Measurements from ENCODE around the gene HOXD1.

Gene HOXD1

DNA sequence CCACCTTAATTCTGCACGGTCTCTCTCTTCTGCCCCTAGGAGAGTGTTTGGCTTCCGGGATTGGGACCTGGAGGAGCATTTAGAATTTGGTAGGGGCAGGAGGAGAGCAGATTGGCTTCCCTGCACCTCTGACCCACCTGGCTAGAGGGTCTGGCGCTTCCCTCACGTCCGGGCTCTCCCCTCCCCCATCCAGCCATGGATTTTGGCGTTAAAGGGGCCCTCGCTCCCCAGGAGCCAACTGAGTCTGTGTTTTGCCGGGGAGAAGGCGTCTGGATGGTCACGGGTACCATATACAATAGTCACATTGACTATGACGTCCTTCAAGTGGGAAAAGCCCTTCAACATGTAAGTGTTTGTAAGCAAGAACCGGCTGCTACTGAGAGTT lies 24.8 kb upstream of the HOXD1 start:
- no peak overlapping the region for H3K4me3 ChIP-seq (ENCODE audit: low read length)
- DNase-seq (ENCODE audit: low read depth, low spot score) = no peak

GRCh38 chr2:176164201-176164600 lies 24.3 kb upstream of the HOXD1 start:
- no peak for DNase-seq (ENCODE audit: low read depth, low spot score)
- H3K4me3 ChIP-seq (ENCODE audit: low read length) = no peak overlapping the region

- no peak for DNase-seq (ENCODE audit: low read depth, low spot score)
- no peak overlapping the region for H3K4me3 ChIP-seq (ENCODE audit: low read length)
These were observed 23.7 kb upstream of the HOXD1 start for GRCh38 chr2:176164611-176165369.

- no peak for DNase-seq (ENCODE audit: low read depth, low spot score)
- no peak overlapping the region for H3K4me3 ChIP-seq (ENCODE audit: low read length)
These were observed 23.0 kb upstream of the HOXD1 start for GRCh38 chr2:176165370-176166050.

- no peak for DNase-seq (ENCODE audit: low read depth, low spot score)
- H3K4me3 ChIP-seq (ENCODE audit: low read length) = no peak overlapping the region
These were observed 22.2 kb upstream of the HOXD1 start for GRCh38 chr2:176166272-176166671.

- DNase-seq (ENCODE audit: low read depth, low spot score) = no peak
- H3K4me3 ChIP-seq (ENCODE audit: low read length) = no peak overlapping the region
These were observed 21.1 kb upstream of the HOXD1 start for GRCh38 chr2:176167398-176167797.

DNA sequence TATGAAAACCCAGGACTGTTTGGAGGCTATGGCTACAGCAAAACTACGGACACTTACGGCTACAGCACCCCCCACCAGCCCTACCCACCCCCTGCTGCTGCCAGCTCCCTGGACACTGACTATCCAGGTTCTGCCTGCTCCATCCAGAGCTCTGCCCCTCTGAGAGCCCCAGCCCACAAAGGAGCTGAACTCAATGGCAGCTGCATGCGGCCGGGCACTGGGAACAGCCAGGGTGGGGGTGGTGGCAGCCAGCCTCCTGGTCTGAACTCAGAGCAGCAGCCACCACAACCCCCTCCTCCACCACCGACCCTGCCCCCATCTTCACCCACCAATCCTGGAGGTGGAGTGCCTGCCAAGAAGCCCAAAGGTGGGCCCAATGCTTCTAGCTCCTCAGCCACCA lies 19.3 kb upstream of the HOXD1 start:
- no peak for DNase-seq (ENCODE audit: low read depth, low spot score)
- H3K4me3 ChIP-seq (ENCODE audit: low read length) = no peak overlapping the region

DNA sequence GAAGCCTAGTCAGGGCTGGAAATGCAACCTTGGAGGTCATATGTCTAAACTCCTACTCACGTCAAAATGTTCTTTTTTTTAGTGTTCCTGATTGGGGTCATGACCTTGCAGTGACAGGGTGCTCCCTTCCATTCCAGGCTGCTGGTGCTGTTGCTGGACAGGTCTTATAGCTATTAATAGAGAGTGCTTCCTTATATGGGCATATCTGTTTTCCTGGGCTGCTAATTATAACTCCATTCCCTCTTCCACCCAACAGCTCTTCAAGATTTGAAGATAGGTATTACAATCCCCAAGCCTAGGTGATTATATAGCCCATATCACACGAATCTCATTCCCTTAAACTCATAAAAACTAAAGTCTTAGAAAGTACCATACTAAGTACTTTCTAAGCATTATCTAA lies 18.8 kb upstream of the HOXD1 start:
- DNase-seq (ENCODE audit: low read depth, low spot score) = no peak
- no peak overlapping the region for H3K4me3 ChIP-seq (ENCODE audit: low read length)

GRCh38 chr2:176170602-176171305 lies 17.7 kb upstream of the HOXD1 start:
- no peak for DNase-seq (ENCODE audit: low read depth, low spot score)
- H3K4me3 ChIP-seq (ENCODE audit: low read length) = no peak overlapping the region

GRCh38 chr2:176171351-176172006 lies 17.0 kb upstream of the HOXD1 start:
- H3K4me3 ChIP-seq (ENCODE audit: low read length) = no peak overlapping the region
- no peak for DNase-seq (ENCODE audit: low read depth, low spot score)

GRCh38 chr2:176172007-176172894 lies 16.2 kb upstream of the HOXD1 start:
- no peak for DNase-seq (ENCODE audit: low read depth, low spot score)
- no peak overlapping the region for H3K4me3 ChIP-seq (ENCODE audit: low read length)

DNA sequence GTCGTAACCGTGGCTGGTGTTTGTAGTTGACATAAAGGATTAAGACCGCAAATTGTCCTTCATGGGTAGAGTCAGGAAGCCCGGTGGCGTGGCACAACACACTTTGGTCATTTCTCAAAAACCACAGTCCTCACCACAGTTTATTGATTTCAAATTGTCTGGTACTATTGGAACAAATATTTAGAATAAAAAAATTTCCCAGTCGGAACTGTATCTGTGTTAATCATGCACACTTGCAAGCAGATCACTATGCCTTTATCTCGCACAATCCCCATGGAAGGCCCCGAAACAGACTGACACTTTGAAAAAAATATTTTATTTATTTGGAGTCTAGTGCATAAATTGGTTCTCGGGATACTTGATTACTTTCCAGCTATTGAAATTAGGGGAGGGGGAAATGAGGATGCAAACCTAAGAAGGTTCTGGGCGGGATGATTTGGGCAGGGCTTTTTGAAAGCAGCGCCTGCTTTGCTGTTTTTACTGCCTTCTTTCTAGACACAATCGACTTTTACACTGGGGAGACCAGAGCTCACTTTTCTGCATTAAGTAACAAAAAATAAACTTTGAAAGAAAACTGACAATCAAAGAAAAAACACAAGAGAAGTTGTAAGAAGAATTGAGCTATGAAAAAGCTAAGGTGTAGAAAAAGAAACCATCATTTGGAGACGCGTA lies 15.4 kb upstream of the HOXD1 start:
- no peak for DNase-seq (ENCODE audit: low read depth, low spot score)
- H3K4me3 ChIP-seq (ENCODE audit: low read length) = no peak overlapping the region

GRCh38 chr2:176173567-176174381 lies 14.7 kb upstream of the HOXD1 start:
- DNase-seq (ENCODE audit: low read depth, low spot score) = no peak

DNA sequence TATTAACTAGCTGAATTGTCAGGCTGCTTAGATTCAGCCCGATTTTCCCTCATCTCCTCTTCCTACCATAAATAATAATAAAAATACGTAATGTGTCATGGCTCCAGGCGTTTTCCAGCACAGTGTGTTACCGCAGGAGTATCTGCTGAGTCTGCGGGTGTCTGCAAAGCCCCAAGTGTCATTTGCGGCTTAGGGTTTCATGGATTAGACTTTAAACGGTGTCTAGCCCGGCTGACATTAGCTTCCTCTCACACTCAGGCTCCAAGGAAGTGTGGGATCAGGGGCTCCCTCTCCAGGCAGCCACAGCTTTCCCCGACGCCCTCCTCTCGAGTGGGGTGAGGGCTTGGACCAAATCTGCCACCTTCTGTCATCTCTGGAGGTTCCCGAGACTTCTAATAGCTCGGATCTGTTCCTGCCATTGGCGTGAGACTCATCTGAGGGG lies 14.1 kb upstream of the HOXD1 start:
- no peak for DNase-seq (ENCODE audit: low read depth, low spot score)
- H3K4me3 ChIP-seq (ENCODE audit: low read length) = peak overlapping the region; percentile 36

More at GRCh38 chr2:176173567-176174381, 14.7 kb upstream of the HOXD1 start:
- no peak overlapping the region for H3K4me3 ChIP-seq (ENCODE audit: low read length)

GRCh38 chr2:176174824-176175708 lies 13.4 kb upstream of the HOXD1 start:
- H3K4me3 ChIP-seq (ENCODE audit: low read length) = peak overlapping the region; percentile 36
- DNase-seq (ENCODE audit: low read depth, low spot score) = peak; percentile 53
